H1 (cell line): Measurements from ENCODE around the gene TFEC. TPM values are rescaled to one million over a fixed set of nuclear protein-coding genes. Genes with fewer than 3 reads are reported as not detected.

Experiments
- CTCF ChIA-PET: fragments of 300-600 bp; sonication (Branson Sonifier 250); formaldehyde crosslinking; loops from one replicate; lab custom pipeline; 2021; ENCODE audit not compliant: partially characterized antibody; lab: Charles Lee
- POLR2A ChIA-PET: fragments of 300-600 bp; sonication (Branson Sonifier 250); formaldehyde crosslinking; loops from one replicate; lab custom pipeline; 2021; ENCODE audit warnings: inconsistent platforms; ENCODE audit not compliant: partially characterized antibody; lab: Charles Lee
- DNase-seq, 2 experiments: peaks; one replicate each; pipeline versions ENCODE4 v3.0.0 to v3.0.0-alpha.2; 2010 to 2022; ENCODE audit warnings: low spot score in 2 of 2, low read depth in 1 of 2, mixed read lengths in 1 of 2
- FAIRE-seq: peaks from 2 replicates; lab custom pipeline; 2011; peaks lifted over from hg19 to GRCh38; lab: Jason Lieb, UNC
- H2AFZ ChIP-seq: 2 replicates; pipeline ENCODE4 v1.8.1; 2012; ENCODE audit warnings: low read length, inconsistent platforms
- H2AK5ac ChIP-seq: 2 replicates; pipeline ENCODE4 v1.6.1; 2013; ENCODE audit warnings: low read depth, low read length
- H2BK120ac ChIP-seq: replicated peaks from 2 replicates; pipeline ENCODE3; 2013; ENCODE audit warnings: low read depth, low read length, inconsistent platforms
- H2BK12ac ChIP-seq: 2 replicates; pipeline ENCODE4 v1.6.1; 2013; ENCODE audit warnings: low read depth, low read length
- H2BK15ac ChIP-seq: 2 replicates; pipeline ENCODE4 v1.6.1; 2013; ENCODE audit warnings: low read length
- H2BK20ac ChIP-seq: 2 replicates; pipeline ENCODE4 v1.6.1; 2013; ENCODE audit warnings: low read length
- H2BK5ac ChIP-seq: 2 replicates; pipeline ENCODE4 v1.6.1; 2013; ENCODE audit warnings: low read depth, low read length
- H3K14ac ChIP-seq: 2 replicates; pipeline ENCODE4 v1.6.1; 2013; ENCODE audit warnings: inconsistent platforms; ENCODE audit not compliant: insufficient read length
- H3K18ac ChIP-seq: 2 replicates; pipeline ENCODE4 v1.6.1; 2013; ENCODE audit warnings: low read length; ENCODE audit errors: extremely low read depth
- H3K23ac ChIP-seq: 2 replicates; pipeline ENCODE4 v1.6.1; 2013; ENCODE audit warnings: inconsistent platforms; ENCODE audit not compliant: insufficient read length
- H3K23me2 ChIP-seq: 2 replicates; pipeline ENCODE4 v1.6.1; 2013; ENCODE audit warnings: low read depth, low read length
- H3K27ac ChIP-seq: 2 replicates; pipeline ENCODE4 v1.6.1; 2011; ENCODE audit warnings: low read depth, low read length, inconsistent platforms
- H3K27me3 ChIP-seq, 4 experiments: replicated peaks in 1 of 4; 1 replicate in 1 of 4; 2 replicates in 3 of 4; pipeline versions ENCODE4 v1.6.1 to v1.8.1; 2011 to 2013; ENCODE audit warnings: low read length in 3 of 4, mild to moderate bottlenecking in 3 of 4, inconsistent platforms in 2 of 4, mixed read lengths in 2 of 4, moderate library complexity in 1 of 4; ENCODE audit not compliant: control insufficient read depth in 3 of 4, insufficient read depth in 3 of 4; ENCODE audit errors: extremely low read depth in 1 of 4
- H3K36me3 ChIP-seq, 4 experiments: 2 replicates each; pipeline versions ENCODE4 v1.6.1 to v1.8.1; 2011 to 2013; ENCODE audit warnings: mild to moderate bottlenecking in 4 of 4, low read length in 3 of 4, moderate library complexity in 2 of 4, control low read depth in 1 of 4, inconsistent platforms in 1 of 4; ENCODE audit not compliant: insufficient read depth in 4 of 4, control insufficient read depth in 2 of 4
- H3K4ac ChIP-seq: replicated peaks from 2 replicates; pipeline ENCODE3; 2013; ENCODE audit warnings: low read length, low read depth, mixed read lengths, inconsistent platforms; ENCODE audit not compliant: insufficient read length
- H3K4me1 ChIP-seq, 4 experiments: replicated peaks in 1 of 4; 1 replicate in 1 of 4; 2 replicates in 3 of 4; pipeline versions ENCODE4 v1.6.1 to v1.8.1; 2011 to 2013; ENCODE audit warnings: low read length in 3 of 4, inconsistent platforms in 2 of 4, mixed read lengths in 1 of 4; ENCODE audit not compliant: insufficient read depth in 4 of 4, control insufficient read depth in 3 of 4
- H3K4me2 ChIP-seq, 2 experiments: 2 replicates each; pipeline versions ENCODE4 v1.6.1 to v1.8.1; 2011 to 2013; ENCODE audit warnings: low read depth in 2 of 2, low read length in 2 of 2, control low read depth in 1 of 2, inconsistent platforms in 1 of 2, mild to moderate bottlenecking in 1 of 2; ENCODE audit not compliant: insufficient read depth in 1 of 2
- H3K4me3 ChIP-seq, 4 experiments: fragments of 200-600, 300-600 bp in 1 of 4; sonication (generic), shearing (Covaris generic), sonication (Bioruptor Twin) in 1 of 4; 2 replicates each; pipeline versions ENCODE4 v1.5.1 to v1.8.1; 2011 to 2016; ENCODE audit warnings: low read length in 4 of 4, low read depth in 3 of 4, control low read depth in 2 of 4, inconsistent platforms in 2 of 4, mild to moderate bottlenecking in 2 of 4, mixed read lengths in 1 of 4, moderate library complexity in 1 of 4; ENCODE audit not compliant: insufficient read depth in 2 of 4; ENCODE audit errors: extremely low read depth in 1 of 4
- H3K56ac ChIP-seq: replicated peaks from 2 replicates; pipeline ENCODE3; 2013; ENCODE audit warnings: low read depth, mild to moderate bottlenecking, mixed read lengths, low read length, inconsistent platforms; ENCODE audit not compliant: insufficient read length
- H3K79me1 ChIP-seq: 2 replicates; pipeline ENCODE4 v1.6.1; 2013; ENCODE audit warnings: low read depth, low read length, control low read depth
- H3K79me2 ChIP-seq, 2 experiments: 2 replicates each; pipeline versions ENCODE4 v1.6.1 to v1.8.1; 2012 to 2013; ENCODE audit warnings: low read length in 2 of 2, mild to moderate bottlenecking in 2 of 2, inconsistent platforms in 1 of 2; ENCODE audit not compliant: insufficient read depth in 2 of 2, control insufficient read depth in 1 of 2
- H3K9ac ChIP-seq, 4 experiments: replicated peaks in 1 of 4; 1 replicate in 1 of 4; 2 replicates in 3 of 4; pipeline versions ENCODE4 v1.6.1 to v1.8.1; 2011 to 2013; ENCODE audit warnings: low read depth in 3 of 4, low read length in 3 of 4, control low read depth in 2 of 4, mild to moderate bottlenecking in 2 of 4, moderate library complexity in 2 of 4, inconsistent platforms in 1 of 4; ENCODE audit errors: extremely low read depth in 1 of 4
- H3K9me3 ChIP-seq, 2 experiments: 2 replicates each; pipeline versions ENCODE4 v1.6.1 to v1.8.1; 2012 to 2013; ENCODE audit warnings: mild to moderate bottlenecking in 2 of 2, moderate library complexity in 2 of 2, control low read depth in 1 of 2, inconsistent platforms in 1 of 2, low read depth in 1 of 2, low read length in 1 of 2, mixed read lengths in 1 of 2; ENCODE audit not compliant: insufficient read depth in 2 of 2
- H4K20me1 ChIP-seq, 2 experiments: replicated peaks in 1 of 2; 2 replicates each; pipeline versions ENCODE3 to v1.8.1; 2011 to 2013; ENCODE audit warnings: inconsistent platforms in 2 of 2, low read length in 2 of 2, mild to moderate bottlenecking in 1 of 2; ENCODE audit not compliant: insufficient read depth in 2 of 2, control insufficient read depth in 1 of 2
- H4K5ac ChIP-seq: 2 replicates; pipeline ENCODE4 v1.6.1; 2013; ENCODE audit warnings: low read length, low read depth, mixed read lengths, inconsistent platforms; ENCODE audit not compliant: insufficient read length
- H4K8ac ChIP-seq: 2 replicates; pipeline ENCODE4 v1.8.0; 2013; ENCODE audit warnings: mild to moderate bottlenecking, moderate library complexity, low read length, inconsistent platforms; ENCODE audit not compliant: insufficient read depth; ENCODE audit errors: extremely low read depth
- H4K91ac ChIP-seq: replicated peaks from 2 replicates; pipeline ENCODE3; 2013; ENCODE audit warnings: low read length, mixed read lengths, inconsistent platforms; ENCODE audit not compliant: insufficient read length
- CEBPB ChIP-seq: IDR thresholded peaks from 2 replicates; pipeline ENCODE4 v1.6.1; 2012; ENCODE audit warnings: low read depth, low read length
- CREB1 ChIP-seq: IDR thresholded peaks from 2 replicates; pipeline ENCODE4 v1.6.1; 2012; ENCODE audit warnings: inconsistent platforms
- JUN ChIP-seq: IDR thresholded peaks from 2 replicates; pipeline ENCODE4 v1.6.1; 2011; ENCODE audit warnings: low read depth, mild to moderate bottlenecking, improper control_type of control experiment, low read length
- KDM4A ChIP-seq: IDR thresholded peaks from one replicate; pipeline ENCODE4 v1.7.1; 2012; ENCODE audit warnings: low read depth, mild to moderate bottlenecking, moderate library complexity, low read length, inconsistent platforms; ENCODE audit not compliant: severe bottlenecking
- KDM5A ChIP-seq: fragments of 200-600 bp; IDR thresholded peaks from 2 replicates; pipeline ENCODE4 v1.7.1; 2012; ENCODE audit warnings: mild to moderate bottlenecking, low read length, inconsistent platforms, mixed read lengths
- RBBP5 ChIP-seq: IDR thresholded peaks from 2 replicates; pipeline ENCODE4 v1.7.1; 2012; ENCODE audit warnings: low read depth, mild to moderate bottlenecking, inconsistent platforms, low read length, moderate library complexity, borderline replicate concordance
- SAP30 ChIP-seq: fragments of 300-600 bp; sonication (generic); IDR thresholded peaks from 2 replicates; pipeline ENCODE4 v1.7.1; 2012; ENCODE audit warnings: low read length, moderate library complexity, mild to moderate bottlenecking, inconsistent platforms; ENCODE audit not compliant: insufficient read depth, insufficient replicate concordance
- SIN3A ChIP-seq, 2 experiments: IDR thresholded peaks in 1 of 2; conservative IDR thresholded peaks in 1 of 2; 2 replicates each; pipeline ENCODE4 v1.6.1; 2011 to 2012; ENCODE audit warnings: low read length in 2 of 2, improper control_type of control experiment in 1 of 2, low read depth in 1 of 2, mild to moderate bottlenecking in 1 of 2
- TAF7 ChIP-seq: optimal IDR thresholded peaks from 2 replicates; pipeline ENCODE3; 2011; ENCODE audit warnings: low read depth, mild to moderate bottlenecking, inconsistent platforms, low read length, moderate library complexity, borderline replicate concordance
- USF2 ChIP-seq: IDR thresholded peaks from 2 replicates; pipeline ENCODE4 v1.6.1; 2011; ENCODE audit warnings: low read length, improper control_type of control experiment
- YY1 ChIP-seq: IDR thresholded peaks from 2 replicates; pipeline ENCODE4 v1.6.1; 2011; ENCODE audit warnings: low read depth, mild to moderate bottlenecking, low read length
- WGBS, 2 experiments: shearing (Covaris generic) in 1 of 2; methylation state at CpG; one replicate each; pipeline versions ENCODE4 v1.1.6 to v1.1.7; 2013 to 2015; ENCODE audit warnings: low lambda C conversion rate in 2 of 2, mixed read lengths in 2 of 2, inconsistent platforms in 1 of 2, low coverage in 1 of 2, missing lambda C conversion rate in 1 of 2; ENCODE audit not compliant: insufficient replicate concordance in 2 of 2, insufficient coverage in 1 of 2, insufficient read length in 1 of 2; ENCODE audit errors: extremely low coverage in 1 of 2, missing lambda C conversion rate in 1 of 2; 5-methylcytosine and 5-hydroxymethylcytosine counted together
- polyA plus RNA-seq, 7 experiments: library from polyadenylated mRNA; depleted of rRNA in 3 of 7; stranded (reverse) in 5 of 7; unstranded in 2 of 7; fragments of >200 nt in 5 of 7; fragments of 200-250 nt in 2 of 7; gene quantifications; 1 replicate in 5 of 7; 2 replicates in 1 of 7; 4 replicates in 1 of 7; pipeline versions ENCODE4 v1.2.1 to v1.2.3, GENCODE V29; 2011 to 2013; ENCODE audit warnings: missing spikeins in 2 of 7, mixed read lengths in 2 of 7
- total RNA-seq: library from RNA; stranded (reverse); fragmentation: NEBNext Ultra II Directional; extraction: Animal tissue kit (Norgen Biotek cat#: 25700); gene quantifications from 2 replicates; pipeline ENCODE4 v1.2.1, GENCODE V29; 2021

The TFEC gene
- total and polyA plus RNA-seq, 2 of the 8 experiments (the other 6 are each of a cell fraction or from before 2014, with no cell fraction given) = not detected

GRCh38 chr7:116024826-116025809 lies 5.4 kb downstream of the TFEC start:
- H3K9me3 ChIP-seq = no peaks in the 10 kb centered on the region
- TF ChIP-seq TAF7 = no peak
- TF ChIP-seq CEBPB = no peak
- no peak for TF ChIP-seq YY1
- TF ChIP-seq USF2 = no peak
- no peak for TF ChIP-seq SIN3A (conservative IDR thresholded peaks at IDR 0.05 in 1 of 2, IDR thresholded peaks at IDR 0.05 in 1 of 2; ENCODE audit: low read depth in 1 of 2, low read length in 2 of 2)
- no peak for TF ChIP-seq KDM4A
- no peak for TF ChIP-seq KDM5A
- TF ChIP-seq CREB1 = no peak
- no peak for TF ChIP-seq JUN
- TF ChIP-seq RBBP5 = no peak
- TF ChIP-seq SAP30 = no peak

More at GRCh38 chr7:116024826-116025809, 5.4 kb downstream of the TFEC start:
- no peak overlapping the region for H3K27ac ChIP-seq
- no peak overlapping the region for H2BK20ac ChIP-seq
- no peaks in the 10 kb centered on the region for H3K79me2 ChIP-seq
- no peaks in the 10 kb centered on the region for H3K27me3 ChIP-seq
- H4K5ac ChIP-seq = no peak overlapping the region
- H3K4me2 ChIP-seq = no peak overlapping the region
- no peak overlapping the region for H2BK15ac ChIP-seq
- no peak overlapping the region for H3K14ac ChIP-seq
- H3K9ac ChIP-seq = no peak overlapping the region
- WGBS, 2 experiments = 90% methylated on average over 1 of the region's 1 CpG; no CpG with 5 or more reads in 1 of the 2 experiments
- no peak overlapping the region for H2AK5ac ChIP-seq
- no peak overlapping the region for H2BK120ac ChIP-seq
- H2AFZ ChIP-seq = no peak overlapping the region
- ChIA-PET CTCF (interaction anchor here (1.2 to 2.5 kb wide), 2 partner anchors 9 to 88 kb away, joined by 3 to 10 read pairs; no protein-coding TSS in a partner anchor), POLR2A (no interaction called here)
- H3K4me3 ChIP-seq = no peak overlapping the region
- H4K8ac ChIP-seq = no peak overlapping the region
- H3K36me3 ChIP-seq = no peaks in the 10 kb centered on the region
- no peak overlapping the region for H2BK5ac ChIP-seq
- H3K18ac ChIP-seq = no peak overlapping the region
- H3K79me1 ChIP-seq = no peaks in the 10 kb centered on the region
- no peak overlapping the region for H4K91ac ChIP-seq
- no peaks in the 10 kb centered on the region for H3K23me2 ChIP-seq
- H4K20me1 ChIP-seq = no peaks in the 10 kb centered on the region
- H3K56ac ChIP-seq = no peak overlapping the region
- H3K4ac ChIP-seq = no peak overlapping the region
- no peak for FAIRE-seq
- no peak overlapping the region for H2BK12ac ChIP-seq
- DNase-seq = no peak
- no peak overlapping the region for H3K23ac ChIP-seq
- no peaks in the 10 kb centered on the region for H3K4me1 ChIP-seq
